ENCODE data around the gene PDYN.
A peak's percentile ranks its signal among the peaks of the same experiment; 100 is the strongest.

The PDYN gene

GRCh38 chr20:1935696-1936366, 58.0 kb downstream of the PDYN start:
- DNase-seq (ENCODE audit: low spot score) (no peak), FAIRE-seq (no peak)

GRCh38 chr20:1934721-1935573, 58.9 kb downstream of the PDYN start:
- FAIRE-seq (no peak), DNase-seq (ENCODE audit: low spot score) (peak; percentile 9)

GRCh38 chr20:1934156-1934555, 59.7 kb downstream of the PDYN start:
- DNase-seq (ENCODE audit: low spot score) (no peak), FAIRE-seq (no peak)

GRCh38 chr20:1933465-1933870, 60.4 kb downstream of the PDYN start:
- peak; percentile 92 for FAIRE-seq
- DNase-seq (ENCODE audit: low spot score), result peak; percentile 78

GRCh38 chr20:1932971-1933370, 60.9 kb downstream of the PDYN start:
- FAIRE-seq (no peak), DNase-seq (ENCODE audit: low spot score) (no peak)

DNA sequence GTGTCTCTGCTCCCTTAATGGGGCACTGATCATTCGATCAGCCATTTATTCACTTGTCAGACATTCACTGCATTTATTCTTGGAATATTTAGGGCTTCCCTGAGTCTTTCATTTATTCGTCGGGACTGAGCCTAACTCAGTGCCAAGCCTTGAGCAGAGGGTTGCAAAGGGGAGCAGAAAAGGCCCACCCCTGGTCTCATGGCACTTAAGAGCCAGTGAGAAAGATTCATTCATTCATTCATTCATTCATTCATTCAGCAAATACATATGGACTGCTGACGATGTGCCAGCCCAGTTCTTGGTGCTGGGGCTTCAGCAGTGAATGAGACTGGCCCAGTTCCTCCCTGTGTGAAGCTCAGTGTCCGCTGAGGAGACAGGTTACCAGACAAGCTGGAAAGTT, 62.0 kb downstream of the PDYN start:
- no peak for FAIRE-seq
- no peak for DNase-seq (ENCODE audit: low spot score)

GRCh38 chr20:1930165-1930564, 63.7 kb downstream of the PDYN start:
- no peak for FAIRE-seq
- no peak for DNase-seq (ENCODE audit: low spot score)

- DNase-seq (ENCODE audit: low spot score) (no peak), FAIRE-seq (no peak)
Measured at GRCh38 chr20:1929460-1929859, 64.4 kb downstream of the PDYN start.

- DNase-seq (ENCODE audit: low spot score), result no peak
Measured at GRCh38 chr20:1928782-1929181, 65.1 kb downstream of the PDYN start.

More at GRCh38 chr20:1928782-1929181, 65.1 kb downstream of the PDYN start:
- no peak for FAIRE-seq
